ENCODE data around the gene RHOBTB3.

DNA sequence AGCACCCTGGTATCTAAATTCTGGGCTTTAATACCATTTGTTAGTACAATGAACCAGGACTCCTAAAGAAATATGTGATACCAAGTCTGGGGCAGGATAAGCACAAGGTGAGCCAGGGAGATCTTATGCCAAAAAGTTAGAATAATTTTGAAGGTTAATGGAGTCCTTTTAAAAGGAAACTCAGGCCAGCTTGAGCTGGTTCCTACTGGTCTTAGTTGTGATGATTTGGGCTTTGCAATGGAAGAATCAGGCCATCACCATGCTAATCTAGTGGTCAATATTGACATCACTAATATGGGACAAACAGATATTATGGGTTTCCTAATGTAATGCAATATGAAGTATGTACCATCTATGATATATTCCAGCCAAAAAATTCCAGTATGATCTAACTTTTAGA is 40.8 kb upstream of the RHOBTB3 start:
- TF ChIP-seq NFE2L2 (conservative IDR thresholded peaks at IDR 0.05; ENCODE audit: low read length) (no peak), CHD4 (IDR thresholded peaks at IDR 0.05; ENCODE audit: borderline replicate concordance) (no peak), RAD21 (conservative IDR thresholded peaks at IDR 0.05 in 1 of 2, IDR thresholded peaks at IDR 0.05 in 1 of 2) (no peak), POLR2A (IDR thresholded peaks at IDR 0.05; ENCODE audit: low read length) (no peak), BHLHE40 (IDR thresholded peaks at IDR 0.05; ENCODE audit: low read depth, low read length) (no peak), JUN (IDR thresholded peaks at IDR 0.05) (no peak), SMC3 (IDR thresholded peaks at IDR 0.05) (no peak)
- TF ChIP-seq, protein P1, sequence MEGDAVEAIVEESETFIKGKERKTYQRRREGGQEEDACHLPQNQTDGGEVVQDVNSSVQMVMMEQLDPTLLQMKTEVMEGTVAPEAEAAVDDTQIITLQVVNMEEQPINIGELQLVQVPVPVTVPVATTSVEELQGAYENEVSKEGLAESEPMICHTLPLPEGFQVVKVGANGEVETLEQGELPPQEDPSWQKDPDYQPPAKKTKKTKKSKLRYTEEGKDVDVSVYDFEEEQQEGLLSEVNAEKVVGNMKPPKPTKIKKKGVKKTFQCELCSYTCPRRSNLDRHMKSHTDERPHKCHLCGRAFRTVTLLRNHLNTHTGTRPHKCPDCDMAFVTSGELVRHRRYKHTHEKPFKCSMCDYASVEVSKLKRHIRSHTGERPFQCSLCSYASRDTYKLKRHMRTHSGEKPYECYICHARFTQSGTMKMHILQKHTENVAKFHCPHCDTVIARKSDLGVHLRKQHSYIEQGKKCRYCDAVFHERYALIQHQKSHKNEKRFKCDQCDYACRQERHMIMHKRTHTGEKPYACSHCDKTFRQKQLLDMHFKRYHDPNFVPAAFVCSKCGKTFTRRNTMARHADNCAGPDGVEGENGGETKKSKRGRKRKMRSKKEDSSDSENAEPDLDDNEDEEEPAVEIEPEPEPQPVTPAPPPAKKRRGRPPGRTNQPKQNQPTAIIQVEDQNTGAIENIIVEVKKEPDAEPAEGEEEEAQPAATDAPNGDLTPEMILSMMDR (IDR thresholded peaks at IDR 0.05) = no peak

All from A549 (cell line).